IMR-90 (cell line): Measurements from ENCODE around the gene BCAS4. TPM values are rescaled to one million over a fixed set of nuclear protein-coding genes. Genes with fewer than 3 reads are reported as not detected.

Experiments
- ATAC-seq: fragments of 200-7000 bp; cut with Tn5 transposase; 2 replicates; pipeline ENCODE4 v1.9.1; 2020; ENCODE audit warnings: low read depth, mild to moderate bottlenecking, moderate library complexity
- BruUV-seq: library from RNA; stranded (reverse); fragments of 400-500 nt; replicated peaks from 2 replicates; lab custom pipeline; 2021; lab: Mats Ljungman, UMichigan
- CTCF ChIA-PET: fragments of 300-600 bp; formaldehyde crosslinking; extraction: SDS; loops from one replicate; lab custom pipeline; 2021; ENCODE audit warnings: antibody characterized with exemption; lab: Yijun Ruan, JAX
- POLR2A ChIA-PET: fragments of 300-600 bp; sonication (Branson Sonifier 250); formaldehyde crosslinking; loops from one replicate; lab custom pipeline; 2022; ENCODE audit warnings: antibody characterized with exemption; ENCODE audit not compliant: unreplicated experiment; lab: Charles Lee
- DNase-seq: peaks from one replicate; pipeline ENCODE4 v3.0.0; 2013
- H2AFZ ChIP-seq: replicated peaks from 2 replicates; pipeline ENCODE3; 2013; ENCODE audit warnings: low read length, mild to moderate bottlenecking; ENCODE audit not compliant: poor library complexity
- H2AK5ac ChIP-seq: 2 replicates; pipeline ENCODE4 v1.6.1; 2013; ENCODE audit warnings: low read depth, low read length, inconsistent platforms
- H2AK9ac ChIP-seq: replicated peaks from 2 replicates; pipeline ENCODE3; 2013; ENCODE audit warnings: mild to moderate bottlenecking, low read depth, low read length, moderate library complexity; ENCODE audit not compliant: poor library complexity
- H2BK120ac ChIP-seq: 2 replicates; pipeline ENCODE4 v1.6.1; 2013; ENCODE audit warnings: low read depth, low read length, inconsistent platforms
- H2BK15ac ChIP-seq: 3 replicates; pipeline ENCODE4 v1.6.1; 2013; ENCODE audit warnings: low read depth, low read length, inconsistent platforms
- H2BK20ac ChIP-seq: 2 replicates; pipeline ENCODE4 v1.6.1; 2013; ENCODE audit warnings: low read depth, mild to moderate bottlenecking, inconsistent platforms, low read length, moderate library complexity
- H2BK5ac ChIP-seq: 2 replicates; pipeline ENCODE4 v1.6.1; 2013; ENCODE audit warnings: mild to moderate bottlenecking, low read depth, low read length, inconsistent platforms; ENCODE audit not compliant: poor library complexity, severe bottlenecking
- H3K14ac ChIP-seq: replicated peaks from 2 replicates; pipeline ENCODE4 v1.6.1; 2013; ENCODE audit warnings: low read depth, low read length, inconsistent platforms
- H3K18ac ChIP-seq: 2 replicates; pipeline ENCODE4 v1.6.1; 2013; ENCODE audit warnings: low read depth, low read length, control low read depth
- H3K23ac ChIP-seq: 2 replicates; pipeline ENCODE4 v1.6.1; 2013; ENCODE audit warnings: low read depth, low read length, inconsistent platforms
- H3K27ac ChIP-seq: 2 replicates; pipeline ENCODE4 v1.5.1; 2013; ENCODE audit warnings: mild to moderate bottlenecking, control low read depth, low read length; ENCODE audit not compliant: insufficient read depth
- H3K27me3 ChIP-seq: 2 replicates; pipeline ENCODE4 v1.6.1; 2013; ENCODE audit warnings: low read length; ENCODE audit not compliant: control insufficient read depth, insufficient read depth
- H3K36me3 ChIP-seq: 2 replicates; pipeline ENCODE4 v1.6.1; 2013; ENCODE audit warnings: low read length, mixed read lengths; ENCODE audit not compliant: control insufficient read depth, insufficient read depth
- H3K4ac ChIP-seq: 2 replicates; pipeline ENCODE4 v1.6.1; 2013; ENCODE audit warnings: low read depth, low read length, inconsistent platforms
- H3K4me1 ChIP-seq: 2 replicates; pipeline ENCODE4 v1.6.1; 2013; ENCODE audit warnings: low read length, mixed read lengths; ENCODE audit not compliant: control insufficient read depth, insufficient read depth
- H3K4me2 ChIP-seq: 2 replicates; pipeline ENCODE4 v1.6.1; 2013; ENCODE audit warnings: low read depth, mild to moderate bottlenecking, control low read depth, low read length, moderate library complexity
- H3K4me3 ChIP-seq: 2 replicates; pipeline ENCODE4 v1.5.1; 2013; ENCODE audit warnings: low read depth, mild to moderate bottlenecking, control low read depth, low read length, moderate library complexity; ENCODE audit not compliant: insufficient read depth
- H3K56ac ChIP-seq: 2 replicates; pipeline ENCODE4 v1.6.1; 2013; ENCODE audit warnings: low read length, inconsistent platforms; ENCODE audit not compliant: insufficient read depth; ENCODE audit errors: extremely low read depth
- H3K79me1 ChIP-seq, 2 experiments: 2 replicates each; pipeline ENCODE4 v1.6.1; 2013; ENCODE audit warnings: low read length in 2 of 2, inconsistent platforms in 1 of 2, low read depth in 1 of 2
- H3K9ac ChIP-seq: 2 replicates; pipeline ENCODE4 v1.6.1; 2013; ENCODE audit warnings: low read depth, low read length, control low read depth
- H3K9me1 ChIP-seq: 2 replicates; pipeline ENCODE4 v1.6.1; 2013; ENCODE audit warnings: low read length, inconsistent platforms; ENCODE audit not compliant: insufficient read depth
- H3K9me3 ChIP-seq: 2 replicates; pipeline ENCODE4 v1.6.1; 2013; ENCODE audit warnings: low read length; ENCODE audit not compliant: control insufficient read depth, insufficient read depth
- H4K20me1 ChIP-seq: 2 replicates; pipeline ENCODE4 v1.6.1; 2013; ENCODE audit warnings: low read length, inconsistent platforms; ENCODE audit not compliant: insufficient read depth
- H4K5ac ChIP-seq: 2 replicates; pipeline ENCODE4 v1.6.1; 2013; ENCODE audit warnings: mild to moderate bottlenecking, low read depth, low read length, control low read depth
- H4K8ac ChIP-seq, 2 experiments: 2 replicates each; pipeline ENCODE4 v1.6.1; 2013; ENCODE audit warnings: low read depth in 2 of 2, low read length in 2 of 2, control low read depth in 1 of 2, inconsistent platforms in 1 of 2
- H4K91ac ChIP-seq: 2 replicates; pipeline ENCODE4 v1.6.1; 2013; ENCODE audit warnings: low read depth, low read length, inconsistent platforms; ENCODE audit not compliant: insufficient read depth
- BHLHE40 ChIP-seq: fragments of 150-350 bp; IDR thresholded peaks from 2 replicates; pipeline ENCODE4 v1.6.1; 2016; ENCODE audit warnings: mild to moderate bottlenecking, low read depth, low read length
- CEBPB ChIP-seq: IDR thresholded peaks from 2 replicates; pipeline ENCODE4 v1.6.1; 2012; ENCODE audit warnings: low read depth, low read length, improper control_type of control experiment
- CHD1 ChIP-seq: IDR thresholded peaks from 2 replicates; pipeline ENCODE4 v1.6.1; 2012; ENCODE audit warnings: low read depth, low read length, improper control_type of control experiment
- CTCF ChIP-seq: conservative IDR thresholded peaks from 2 replicates; pipeline ENCODE4 v1.5.1; 2012; ENCODE audit warnings: mild to moderate bottlenecking, low read depth, low read length, improper control_type of control experiment
- FOS ChIP-seq: fragments of 150-350 bp; IDR thresholded peaks from 2 replicates; pipeline ENCODE4 v1.6.1; 2016; ENCODE audit warnings: low read depth, low read length
- MAFK ChIP-seq: IDR thresholded peaks from 2 replicates; pipeline ENCODE4 v1.6.1; 2012; ENCODE audit warnings: low read depth, low read length, improper control_type of control experiment
- MAZ ChIP-seq: IDR thresholded peaks from 2 replicates; pipeline ENCODE4 v1.6.1; 2012; ENCODE audit warnings: low read depth, mild to moderate bottlenecking, low read length, improper control_type of control experiment, moderate library complexity, borderline replicate concordance
- MXI1 ChIP-seq: IDR thresholded peaks from 2 replicates; pipeline ENCODE4 v1.6.1; 2012; ENCODE audit warnings: low read depth, mild to moderate bottlenecking, low read length, moderate library complexity, borderline replicate concordance
- NFE2L2 ChIP-seq: fragments of 150-350 bp; IDR thresholded peaks from 2 replicates; pipeline ENCODE4 v1.6.1; 2016; ENCODE audit warnings: low read depth, mild to moderate bottlenecking, low read length
- POLR2A ChIP-seq: IDR thresholded peaks from 2 replicates; pipeline ENCODE4 v1.6.1; 2012; ENCODE audit warnings: mild to moderate bottlenecking, low read depth, low read length
- RAD21 ChIP-seq: IDR thresholded peaks from 2 replicates; pipeline ENCODE4 v1.6.1; 2012; ENCODE audit warnings: low read length, improper control_type of control experiment
- RCOR1 ChIP-seq: IDR thresholded peaks from 2 replicates; pipeline ENCODE4 v1.6.1; 2012; ENCODE audit warnings: mild to moderate bottlenecking, low read length, improper control_type of control experiment; ENCODE audit not compliant: insufficient replicate concordance
- RFX5 ChIP-seq: IDR thresholded peaks from 2 replicates; pipeline ENCODE4 v1.8.0; 2012; ENCODE audit warnings: low read depth, mild to moderate bottlenecking, low read length, moderate library complexity
- SMC3 ChIP-seq: fragments of 150-350 bp; IDR thresholded peaks from 2 replicates; pipeline ENCODE4 v1.6.1; 2016; ENCODE audit warnings: low read depth, mild to moderate bottlenecking, antibody characterized with exemption, low read length, moderate library complexity
- USF2 ChIP-seq: fragments of 150-350 bp; IDR thresholded peaks from 2 replicates; pipeline ENCODE4 v1.6.1; 2017; ENCODE audit warnings: mild to moderate bottlenecking, antibody characterized with exemption, low read length, low read depth
- WGBS, 2 experiments: methylation state at CpG; one replicate each; pipeline versions ENCODE4 v1.1.5 to v1.1.7; 2013; ENCODE audit warnings: missing lambda C conversion rate in 2 of 2; ENCODE audit not compliant: insufficient read length in 1 of 2; ENCODE audit errors: extremely low coverage in 2 of 2; 5-methylcytosine and 5-hydroxymethylcytosine counted together
- dilution Hi-C: fragments of 300-500 bp; cut with HindIII; formaldehyde crosslinking; loops from one replicate; pipeline ENCODE4 v1.14.3; 2018; ENCODE audit warnings: low sequenced_read_pairs; ENCODE audit not compliant: unreplicated experiment
- in situ Hi-C: fragments of 300-500 bp; cut with MboI; formaldehyde crosslinking; loops from 3 replicates; pipeline ENCODE4 v1.14.3; 2019; ENCODE audit warnings: low sequenced_read_pairs, inconsistent platforms, mixed read lengths
- intact Hi-C: fragments of 100-400 bp; cut with micrococcal nuclease; formaldehyde crosslinking; loops from 2 replicates; pipeline ENCODE4 v1.10.0; 2022
- polyA plus RNA-seq, 3 experiments: library from polyadenylated mRNA; depleted of rRNA; stranded (reverse); fragments of >200 nt; gene quantifications; 2 replicates each; pipeline ENCODE4 v1.2.3, GENCODE V29; 2012; ENCODE audit warnings: low replicate concordance in 1 of 3
- total RNA-seq: library from RNA; depleted of rRNA; stranded (reverse); fragments of >200 nt; gene quantifications from 2 replicates; pipeline ENCODE4 v1.2.3, GENCODE V29; 2012
- TF ChIP-seq, protein P1 (sequence below): fragments of 150-350 bp; IDR thresholded peaks from 2 replicates; pipeline ENCODE4 v1.6.1; 2016; ENCODE audit warnings: low read depth, mild to moderate bottlenecking, low read length, moderate library complexity, borderline replicate concordance

The BCAS4 gene
- total and polyA plus RNA-seq, 2 of the 4 experiments (the other 2 are of a cell fraction): 42.7 to 47.5 TPM

GRCh38 chr20:50845566-50846215 is 50.8 kb downstream of the BCAS4 start:
- no peak overlapping the region for H3K56ac ChIP-seq
- CTCF ChIA-PET: no interaction called here
- no peak overlapping the region for H3K4me3 ChIP-seq
- peak overlapping the region; percentile 66 for H2AK9ac ChIP-seq
- no peak overlapping the region for H2AFZ ChIP-seq
- no peaks in the 10 kb centered on the region for H3K27me3 ChIP-seq
- H2BK20ac ChIP-seq: no peak overlapping the region
- H3K4me2 ChIP-seq: no peak overlapping the region
- H3K4ac ChIP-seq: no peak overlapping the region
- H3K79me1 ChIP-seq: no peaks in the 10 kb centered on the region
- peaks cover 4% of the 10 kb centered on the region for H3K9me1 ChIP-seq
- H3K18ac ChIP-seq: no peak overlapping the region
- no peak overlapping the region for H2BK5ac ChIP-seq
- peaks cover 9% of the 10 kb centered on the region for H3K4me1 ChIP-seq
- no peak for ATAC-seq
- intact Hi-C loops (no loop called here), in situ Hi-C loops (no loop called here), dilution Hi-C loops (no loop called here)
- no peak for DNase-seq
- H4K8ac ChIP-seq: no peak overlapping the region
- BruUV-seq: no TSS peak
- H2AK5ac ChIP-seq: peak overlapping the region; percentile 11; the same call in 1 of the 2 replicates
- H3K9me3 ChIP-seq: no peaks in the 10 kb centered on the region
- H3K9ac ChIP-seq: no peak overlapping the region
- TF ChIP-seq POLR2A (no peak), RAD21 (no peak), RFX5 (no peak), MAFK (no peak), CHD1 (no peak), BHLHE40 (no peak), FOS (no peak), NFE2L2 (no peak), CEBPB (no peak), MXI1 (no peak), USF2 (no peak), SMC3 (no peak), RCOR1 (no peak), CTCF (no peak), MAZ (no peak)
- TF ChIP-seq, protein P1, sequence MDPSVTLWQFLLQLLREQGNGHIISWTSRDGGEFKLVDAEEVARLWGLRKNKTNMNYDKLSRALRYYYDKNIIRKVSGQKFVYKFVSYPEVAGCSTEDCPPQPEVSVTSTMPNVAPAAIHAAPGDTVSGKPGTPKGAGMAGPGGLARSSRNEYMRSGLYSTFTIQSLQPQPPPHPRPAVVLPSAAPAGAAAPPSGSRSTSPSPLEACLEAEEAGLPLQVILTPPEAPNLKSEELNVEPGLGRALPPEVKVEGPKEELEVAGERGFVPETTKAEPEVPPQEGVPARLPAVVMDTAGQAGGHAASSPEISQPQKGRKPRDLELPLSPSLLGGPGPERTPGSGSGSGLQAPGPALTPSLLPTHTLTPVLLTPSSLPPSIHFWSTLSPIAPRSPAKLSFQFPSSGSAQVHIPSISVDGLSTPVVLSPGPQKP: no peak
- no peak overlapping the region for H4K91ac ChIP-seq
- no peak overlapping the region for H3K14ac ChIP-seq
- H4K20me1 ChIP-seq: no peaks in the 10 kb centered on the region
- POLR2A ChIA-PET: no interaction called here
- no peak overlapping the region for H3K27ac ChIP-seq
- H3K36me3 ChIP-seq: peaks cover 7% of the 10 kb centered on the region; the same call in 1 of the 2 replicates
- no peak overlapping the region for H2BK120ac ChIP-seq
- no peak overlapping the region for H3K23ac ChIP-seq
- no peak overlapping the region for H2BK15ac ChIP-seq
- no peak overlapping the region for H4K5ac ChIP-seq
- WGBS, 2 experiments: 85% methylated on average over 4 of the region's 15 CpGs; no CpG with 5 or more reads in 1 of the 2 experiments
